HG02870 (cell line): ENCODE data around the gene C3.

Experiments
- ATAC-seq: cut with Tn5 transposase; IDR thresholded peaks from one replicate; pipeline ENCODE4 v1.9.1; 2021; ENCODE audit warnings: mild to moderate bottlenecking, moderate library complexity; ENCODE audit not compliant: unreplicated experiment

The C3 gene

DNA sequence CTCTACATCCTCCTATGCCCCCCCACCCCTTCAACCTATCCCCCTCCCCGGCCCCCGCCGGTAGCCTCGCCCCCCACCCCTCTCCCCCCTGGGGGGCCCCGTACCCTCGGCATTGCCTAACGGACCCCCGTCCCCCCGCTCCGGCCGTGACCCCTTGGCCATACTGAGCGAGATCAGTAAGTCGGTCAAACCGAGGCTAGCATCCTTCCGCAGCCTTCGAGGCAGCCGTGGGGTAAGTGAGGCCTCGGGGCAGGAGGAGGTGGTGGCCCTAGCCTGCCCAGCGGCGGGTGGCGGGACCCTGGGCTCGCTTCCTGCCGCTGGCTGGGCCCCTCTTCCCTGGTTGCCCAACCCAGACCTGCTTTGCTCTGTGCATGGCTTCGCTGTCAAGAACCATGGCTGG lies 25.5 kb upstream of the C3 start:
- no peak for ATAC-seq

DNA sequence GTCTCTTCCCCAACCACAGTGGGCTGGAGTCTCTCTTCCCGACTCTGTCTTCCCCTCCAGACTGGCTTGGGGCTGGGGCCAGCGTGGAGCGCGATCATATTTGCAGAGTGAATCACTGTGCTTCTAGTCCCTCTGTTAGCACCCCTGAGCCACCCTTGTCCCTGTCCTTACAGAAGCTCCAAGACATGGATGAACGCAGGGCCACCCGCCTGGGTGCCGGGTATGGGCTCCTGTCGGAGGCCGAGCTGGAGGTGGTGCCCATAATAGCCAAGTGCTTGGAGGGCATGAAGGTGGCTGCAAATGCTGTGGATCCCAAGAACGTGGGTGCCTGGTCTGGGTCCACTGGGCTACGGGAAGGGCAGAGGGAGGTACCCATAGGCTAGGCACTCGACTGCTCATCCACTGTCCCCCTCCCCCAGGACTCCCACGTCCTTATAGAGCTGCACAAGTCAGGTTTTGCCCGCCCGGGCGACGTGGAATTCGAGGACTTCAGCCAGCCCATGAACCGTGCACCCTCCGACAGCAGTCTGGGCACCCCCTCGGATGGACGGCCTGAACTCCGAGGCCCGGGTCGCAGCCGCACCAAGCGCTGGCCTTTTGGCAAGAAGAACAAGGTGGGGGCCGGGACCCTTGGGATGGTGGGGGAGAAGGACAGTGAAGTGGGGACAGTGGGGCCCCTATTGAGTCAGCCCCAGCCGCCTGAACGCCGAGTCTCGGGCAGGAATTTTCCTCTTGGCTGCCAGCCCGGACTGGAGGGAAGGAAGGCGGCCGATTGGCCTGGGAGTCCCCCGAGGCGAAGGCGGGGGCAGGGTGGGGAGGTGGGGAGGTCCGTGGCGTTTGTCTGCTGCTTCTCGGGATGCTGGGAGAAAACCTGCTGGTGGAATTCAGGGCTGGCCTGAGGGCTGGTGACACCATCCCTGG lies 24.2 kb upstream of the C3 start:
- ATAC-seq, result no peak

DNA sequence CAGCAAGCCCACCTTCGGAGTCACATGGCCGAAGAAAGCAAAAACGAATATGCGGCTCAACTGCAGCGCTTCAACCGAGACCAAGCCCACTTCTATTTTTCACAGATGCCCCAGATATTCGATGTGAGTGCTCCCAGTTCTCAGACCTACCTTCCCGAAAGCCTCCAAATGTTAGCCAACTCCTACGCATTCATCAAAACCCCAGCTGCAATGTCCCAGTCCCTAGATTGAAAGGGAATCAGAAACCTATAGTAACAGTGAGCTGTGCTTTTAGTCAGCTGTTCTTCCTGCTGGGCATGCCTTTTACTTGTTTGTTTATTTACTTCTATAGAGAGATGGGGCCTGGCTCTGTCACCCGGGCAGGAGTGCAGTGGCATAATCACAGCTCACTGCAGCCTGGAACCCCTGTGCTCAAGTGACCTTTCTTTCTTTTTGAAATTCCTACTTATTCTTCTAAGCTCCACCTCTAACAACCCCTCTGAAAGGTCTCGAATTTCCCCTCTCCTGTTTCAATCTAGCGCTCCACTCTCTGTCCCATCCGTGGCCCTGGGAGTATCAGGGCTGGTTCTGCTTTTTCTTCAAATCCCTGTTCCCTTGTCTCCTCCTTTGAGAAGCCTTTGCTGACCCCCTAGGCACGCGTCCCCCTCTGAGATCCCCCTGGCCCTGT lies 23.4 kb upstream of the C3 start:
- ATAC-seq, result no peak

DNA sequence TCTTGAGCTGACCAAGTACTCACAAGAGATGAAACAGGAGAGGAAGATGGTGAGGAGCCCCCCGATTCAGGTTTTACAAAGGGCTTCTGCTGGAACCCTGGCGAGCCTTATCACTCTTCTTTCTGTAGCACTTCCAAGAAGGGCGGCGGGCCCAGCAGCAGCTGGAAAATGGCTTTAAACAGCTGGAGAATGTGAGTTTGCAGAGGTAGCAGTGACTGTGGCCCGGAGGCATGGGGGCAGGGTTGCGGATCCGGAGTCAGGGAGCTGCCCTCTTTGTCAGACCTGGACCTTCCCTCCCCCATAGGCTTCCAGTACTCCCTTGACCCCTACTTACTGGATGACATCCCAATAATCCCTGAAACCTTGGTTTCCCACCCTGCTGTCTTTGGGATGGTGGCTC lies 22.6 kb upstream of the C3 start:
- ATAC-seq, result no peak

DNA sequence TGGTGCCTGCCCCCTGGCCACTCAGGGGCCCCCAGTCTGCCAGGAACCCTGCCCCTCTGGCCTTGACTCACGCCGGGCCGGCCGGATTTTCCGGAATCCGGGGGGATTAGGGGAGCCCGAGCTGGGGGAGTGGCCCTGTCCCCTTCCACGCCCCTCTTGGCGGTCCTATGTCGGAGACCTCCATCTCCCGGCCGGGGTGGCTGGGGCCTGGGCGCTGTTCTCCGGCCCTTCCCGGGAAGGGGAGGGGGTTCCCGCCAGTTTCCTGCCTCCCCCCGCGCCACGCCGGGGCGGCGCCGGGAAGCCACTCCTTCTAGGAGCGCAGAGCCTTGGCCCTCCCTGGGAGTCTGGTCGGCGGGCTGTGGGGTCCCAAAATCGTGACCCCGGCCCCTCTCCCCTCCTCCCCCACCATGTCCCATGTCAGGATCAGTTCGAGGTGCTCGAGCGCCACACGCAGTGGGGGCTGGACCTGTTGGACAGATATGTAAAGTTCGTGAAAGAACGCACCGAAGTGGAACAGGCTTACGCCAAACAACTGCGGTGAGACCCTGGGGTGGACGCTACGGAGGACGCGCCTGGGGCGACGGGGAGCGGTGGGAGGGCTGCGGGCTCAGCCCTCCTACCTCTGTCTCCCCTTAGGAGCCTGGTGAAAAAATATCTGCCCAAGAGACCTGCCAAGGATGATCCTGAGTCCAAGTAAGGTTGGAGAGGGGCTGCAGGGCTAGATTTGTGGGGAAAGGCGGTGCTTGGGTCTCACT lies 20.3 kb upstream of the C3 start:
- no peak for ATAC-seq

DNA sequence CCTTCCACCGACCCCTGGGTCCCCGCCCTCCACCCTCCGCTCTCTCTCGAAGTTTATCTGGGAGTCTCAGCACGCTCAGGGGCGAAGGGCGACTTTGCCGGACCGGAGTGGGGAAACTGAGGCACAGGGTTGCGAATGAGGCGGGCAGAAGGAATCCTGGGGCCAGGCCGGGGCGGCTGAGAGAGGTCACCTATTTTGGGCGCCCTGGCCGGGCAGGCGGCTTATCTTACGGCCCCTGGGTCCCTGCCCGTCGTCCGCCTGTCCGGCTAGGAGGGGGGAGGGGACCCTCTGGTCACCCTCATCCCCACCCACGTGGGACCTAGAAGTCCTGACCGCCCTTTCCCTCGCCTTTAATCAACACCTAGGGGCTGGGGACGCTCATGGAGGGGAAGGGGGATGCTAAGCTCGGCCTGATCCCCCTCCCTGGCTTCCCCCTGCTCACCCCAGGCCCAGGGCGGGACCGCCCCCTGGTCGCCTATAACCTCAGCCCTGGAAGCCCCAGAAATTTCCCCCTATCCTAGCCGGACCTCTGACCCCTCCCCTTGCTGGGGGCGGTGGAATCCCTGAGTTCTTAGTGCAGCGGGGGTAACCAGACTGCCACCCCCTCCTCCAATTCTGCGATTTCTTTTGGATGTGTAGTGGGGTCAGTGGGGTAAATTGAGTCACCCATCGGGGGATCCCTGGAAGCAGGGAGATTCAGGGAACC lies 19.6 kb upstream of the C3 start:
- no peak for ATAC-seq

DNA sequence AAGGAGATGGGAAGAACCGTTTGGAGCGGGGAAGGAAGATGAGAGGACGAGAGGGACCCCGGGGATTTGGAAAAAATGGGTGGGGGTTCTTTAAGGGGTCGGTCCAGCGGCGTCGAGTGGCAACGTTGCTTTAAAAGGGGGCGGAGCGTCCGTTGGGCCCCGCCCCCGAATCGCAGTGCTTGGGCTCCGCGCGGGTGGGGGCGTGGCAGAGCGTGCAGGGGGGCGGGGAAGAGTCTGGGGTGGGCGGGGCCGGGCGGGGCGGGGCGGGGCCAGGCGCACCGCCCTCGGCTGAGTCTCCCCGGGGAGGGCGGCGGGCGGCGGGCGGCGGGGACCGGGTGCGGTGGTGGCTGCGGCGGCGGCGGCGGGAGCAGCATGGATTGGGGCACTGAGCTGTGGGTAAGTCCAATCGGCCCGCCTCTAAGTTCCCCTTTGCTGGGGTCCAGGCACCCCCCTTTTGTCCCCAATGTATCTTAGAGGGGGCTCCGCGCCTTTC lies 19.0 kb upstream of the C3 start, which contains the start of gene TRIP10:
TSS of gene TRIP10 (plus strand) at position 291 of the 493 bp plus-strand sequence. CDS start at position 373, 82 bp downstream.
- no peak for ATAC-seq

DNA sequence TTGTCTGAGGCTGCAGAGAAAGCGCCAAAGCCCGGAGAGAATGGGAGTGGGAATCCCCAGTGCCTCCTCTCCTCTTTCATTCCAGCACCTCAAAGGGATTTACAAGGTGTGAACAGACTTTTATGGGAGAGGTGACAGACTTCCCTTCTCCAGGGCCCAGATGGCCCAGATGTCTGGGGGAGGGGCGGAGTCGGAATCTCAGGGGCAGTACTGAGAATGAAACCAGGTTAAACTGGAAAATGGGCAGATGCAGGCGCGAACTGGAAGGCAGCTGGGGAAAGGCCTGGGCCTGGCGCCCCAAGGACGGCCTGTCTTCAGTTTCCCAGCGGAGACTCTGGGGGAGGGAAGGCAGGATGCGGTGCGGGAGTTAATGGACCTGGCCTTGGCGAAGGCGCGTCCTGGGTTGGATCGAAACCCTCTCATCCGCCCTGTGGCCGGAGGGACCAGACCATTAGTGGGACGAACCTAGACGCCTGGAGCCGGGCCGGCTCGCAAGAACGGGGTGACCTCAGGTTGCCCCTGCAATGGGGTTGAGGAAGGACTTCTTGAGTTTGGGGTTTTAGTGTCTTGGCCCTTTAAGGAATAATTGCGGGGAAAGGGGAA lies 18.4 kb upstream of the C3 start:
- no peak for ATAC-seq

DNA sequence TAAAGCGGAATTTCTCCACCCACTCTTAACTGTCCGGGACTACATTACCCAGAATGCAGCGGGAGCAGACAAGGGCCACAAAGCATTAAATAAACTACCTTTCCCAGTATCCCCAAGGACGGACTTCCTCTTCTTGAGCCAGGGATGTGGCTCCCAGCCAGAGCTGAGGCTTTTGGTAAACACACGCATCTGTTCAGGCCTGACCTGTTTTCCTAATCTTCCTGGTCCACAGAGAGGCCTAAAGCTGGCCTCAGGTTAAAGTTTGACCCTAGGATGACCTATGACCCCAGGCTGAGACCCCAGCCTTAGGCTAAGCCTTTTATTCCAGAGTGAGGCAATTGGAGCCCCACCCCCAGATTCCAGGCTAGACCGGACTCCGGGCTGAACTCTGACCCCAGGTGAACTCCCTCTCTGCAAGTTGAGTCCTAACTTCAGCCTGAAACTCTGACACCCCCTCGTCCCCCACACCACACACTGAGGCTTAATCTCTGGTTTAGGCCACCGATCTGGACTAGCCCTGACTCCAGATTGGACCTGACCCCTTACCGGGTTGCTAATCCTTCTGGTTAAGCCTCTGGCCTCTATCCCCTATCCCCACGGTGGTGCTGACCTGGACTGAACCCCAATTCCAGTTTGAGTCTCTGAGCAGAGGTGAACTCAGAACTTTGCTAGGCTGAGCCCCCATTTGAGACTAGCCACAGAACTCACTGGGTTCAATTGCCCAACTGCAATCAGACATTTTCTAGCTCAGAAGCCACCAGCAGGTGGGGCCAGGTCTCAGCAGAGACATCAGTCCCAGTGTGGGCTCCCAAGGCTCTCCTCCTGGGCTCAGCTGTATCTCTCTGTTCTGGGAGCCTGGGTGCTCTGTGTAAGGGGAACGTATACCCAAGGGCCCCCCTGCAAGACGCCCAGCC lies 17.7 kb upstream of the C3 start:
- no peak for ATAC-seq

DNA sequence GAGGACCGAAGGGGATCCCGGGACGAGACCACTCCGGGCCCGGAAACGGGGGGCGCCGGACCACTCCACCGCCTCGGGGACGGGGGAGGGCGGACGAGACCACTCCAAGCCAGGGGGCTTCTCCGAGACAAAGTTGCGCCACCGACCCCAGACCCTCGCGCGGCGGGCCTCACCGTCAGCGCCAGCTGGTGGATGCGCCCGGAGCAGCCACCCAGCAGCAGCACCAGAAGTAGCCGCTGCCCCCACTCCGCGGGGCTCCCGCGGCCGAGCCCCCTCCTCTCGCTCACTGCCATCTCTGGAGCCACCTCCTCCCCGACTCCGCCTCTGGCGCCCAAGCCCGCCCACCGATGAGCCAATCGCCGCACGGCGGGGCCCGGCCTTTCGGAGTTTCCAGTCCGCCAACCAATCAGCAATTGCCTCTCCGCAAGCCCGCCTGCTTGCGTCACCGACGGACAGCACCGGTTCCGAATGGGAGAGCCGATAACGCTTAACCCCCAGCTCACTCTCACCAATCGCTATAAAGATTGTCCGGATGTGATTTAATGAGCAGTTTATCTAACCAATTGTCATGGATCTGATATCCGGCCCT lies 16.9 kb upstream of the C3 start, which contains the start of gene GPR108:
TSS of gene GPR108 (minus strand) at position 297 of the 589 bp plus-strand sequence. CDS start at position 293, 4 bp downstream.
- ATAC-seq, result peak; percentile 65

DNA sequence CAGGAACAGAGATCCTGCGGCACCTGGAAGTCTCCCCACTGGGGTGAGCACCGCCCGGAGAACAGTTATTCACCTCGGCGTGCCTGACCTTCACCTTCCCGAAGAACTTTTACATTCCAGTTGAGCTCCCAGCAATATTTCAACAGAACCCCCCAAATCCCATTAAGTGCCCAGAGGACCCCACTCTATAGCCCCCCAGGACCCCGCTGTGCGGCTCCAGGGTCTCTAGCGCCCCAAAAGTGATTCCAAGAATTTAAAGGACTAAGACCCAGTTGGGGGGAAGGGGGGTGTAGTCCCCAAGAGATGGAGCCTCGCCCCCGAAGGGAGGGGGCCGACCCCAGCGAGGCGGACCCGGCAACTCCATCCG lies 16.4 kb upstream of the C3 start:
- no peak for ATAC-seq

DNA sequence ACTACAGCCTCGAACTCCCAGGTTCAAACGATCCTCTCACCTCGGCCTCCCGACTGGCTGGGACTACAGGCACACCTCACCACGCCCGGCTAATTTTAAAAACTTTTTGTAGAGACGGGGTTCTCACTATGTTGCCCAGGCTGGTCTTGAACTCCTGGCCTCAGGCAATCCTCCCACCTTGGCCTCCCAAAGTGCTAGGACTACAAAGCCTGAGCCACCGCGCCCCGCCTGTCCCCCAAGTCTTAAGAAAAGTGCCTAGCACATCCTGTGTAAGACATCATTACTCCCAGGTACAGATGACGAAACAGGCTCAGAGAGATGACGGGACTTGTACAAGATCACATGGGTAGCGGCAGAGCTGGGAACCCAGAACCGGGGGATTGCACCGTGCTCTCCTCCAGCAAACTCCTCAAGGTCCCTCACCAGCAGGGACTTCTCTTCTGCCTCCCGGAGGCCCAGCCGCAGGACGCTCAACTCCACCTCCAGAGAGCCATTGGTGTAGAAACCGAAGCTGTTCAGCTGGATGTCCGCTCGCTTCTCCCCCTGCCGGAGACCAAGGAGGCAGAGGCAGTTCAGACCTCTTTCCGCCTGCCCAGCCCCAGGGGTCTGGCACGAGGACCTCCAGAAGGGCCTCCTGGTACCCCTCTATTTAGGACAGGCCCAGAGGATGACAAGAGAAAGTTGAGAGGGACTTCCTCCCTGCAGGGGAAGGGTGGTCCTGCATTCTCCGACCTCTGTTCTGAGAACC lies 15.9 kb upstream of the C3 start:
- ATAC-seq, result no peak

DNA sequence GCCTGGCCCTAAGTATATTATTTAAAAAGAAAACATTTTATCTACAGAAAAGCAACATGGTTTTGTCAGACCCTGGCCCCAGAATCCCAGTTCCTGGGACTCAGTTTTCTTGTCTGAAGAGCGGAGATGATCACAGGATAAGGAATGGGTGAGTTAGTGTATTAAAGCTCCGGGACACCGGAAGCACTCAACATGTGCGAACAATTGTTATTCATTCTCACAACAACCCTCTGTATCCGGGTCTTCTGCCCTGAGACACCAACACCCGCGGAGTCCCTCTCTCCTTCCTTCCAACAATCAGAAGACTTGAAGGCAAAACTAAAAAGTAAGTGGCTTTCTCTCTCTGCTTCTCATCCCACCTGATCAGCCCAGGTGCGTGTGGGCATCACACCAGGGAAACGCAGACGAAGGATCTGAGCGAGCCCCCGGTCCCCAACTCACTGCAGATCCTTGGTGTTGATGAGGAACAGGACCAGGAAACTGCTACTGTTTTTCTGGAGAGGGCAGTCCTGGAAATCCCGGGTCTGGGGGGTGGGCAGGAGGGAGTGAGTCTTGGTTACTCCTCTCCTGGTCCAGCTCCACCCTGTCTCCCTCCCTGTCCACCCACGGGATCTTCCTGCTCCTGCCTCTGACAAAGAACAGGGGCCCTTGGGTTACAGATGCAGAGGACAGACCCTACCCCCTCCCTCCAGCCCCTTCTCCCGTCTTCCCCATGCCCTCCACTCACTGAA lies 14.9 kb upstream of the C3 start:
- no peak for ATAC-seq

DNA sequence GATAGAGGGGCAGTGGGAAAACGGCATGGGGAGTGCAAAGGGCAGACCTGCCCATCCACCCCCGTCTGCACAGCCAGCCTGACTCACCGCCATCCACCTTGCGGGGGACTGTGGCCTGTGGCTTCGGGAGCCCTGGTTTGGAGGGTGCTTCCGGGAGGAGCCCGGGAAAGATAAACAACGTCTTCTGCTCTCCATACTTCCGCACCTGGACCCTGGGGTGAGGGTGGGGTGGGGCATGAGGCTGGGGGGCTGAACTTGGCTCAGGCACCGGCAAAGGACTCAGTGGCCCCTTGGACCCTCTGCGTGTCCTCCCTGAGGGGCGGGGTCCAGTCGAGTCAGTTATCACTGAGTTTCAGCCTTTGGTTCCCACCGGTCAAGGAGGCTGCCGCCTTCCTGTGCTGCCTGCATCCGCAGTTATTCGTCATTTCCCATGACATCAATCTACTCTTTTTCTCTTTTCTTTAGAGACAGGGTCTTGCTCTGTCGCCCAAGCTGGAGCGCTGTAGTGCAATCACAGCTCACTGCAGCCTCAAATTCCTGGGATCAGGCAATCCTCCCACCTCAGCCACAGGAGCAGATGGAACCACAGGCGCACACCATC lies 13.7 kb upstream of the C3 start:
- no peak for ATAC-seq

DNA sequence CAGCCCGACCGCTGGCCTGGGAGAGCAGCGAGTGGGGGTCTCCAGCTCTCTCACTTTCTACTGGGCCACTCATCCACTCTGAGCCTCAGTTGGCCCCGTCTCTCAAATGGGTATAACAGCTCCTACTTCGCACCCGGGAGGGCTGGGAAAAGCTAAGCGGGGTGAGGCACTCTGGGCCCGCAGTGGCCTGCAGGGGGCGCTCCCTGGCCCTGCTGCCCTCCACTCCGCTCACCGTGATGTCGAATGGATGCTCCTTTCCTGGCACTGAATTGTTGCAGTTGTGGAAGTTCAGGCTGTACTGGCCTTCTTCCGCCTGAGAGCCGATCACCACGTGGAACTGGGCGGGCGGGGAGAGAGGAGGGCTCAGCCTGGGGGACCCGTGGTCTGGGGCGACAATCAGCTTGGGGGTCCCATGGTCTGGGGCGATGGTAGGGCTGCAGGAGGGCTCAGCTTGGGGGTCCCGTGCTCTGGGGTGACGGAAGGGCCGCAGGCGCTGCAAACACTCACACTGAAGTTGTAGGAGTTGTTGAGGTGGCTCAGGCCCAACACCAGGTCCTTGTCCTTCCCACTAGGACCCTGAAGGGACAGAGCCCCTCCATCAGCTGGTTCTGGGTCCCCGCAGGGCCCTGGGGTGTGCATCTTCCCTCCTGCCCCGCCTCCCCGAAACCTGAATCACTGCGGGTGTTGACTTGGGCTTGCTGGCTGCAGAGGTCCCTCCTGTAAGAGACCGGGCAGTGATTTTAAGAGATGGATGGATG lies 13.1 kb upstream of the C3 start:
- no peak for ATAC-seq

DNA sequence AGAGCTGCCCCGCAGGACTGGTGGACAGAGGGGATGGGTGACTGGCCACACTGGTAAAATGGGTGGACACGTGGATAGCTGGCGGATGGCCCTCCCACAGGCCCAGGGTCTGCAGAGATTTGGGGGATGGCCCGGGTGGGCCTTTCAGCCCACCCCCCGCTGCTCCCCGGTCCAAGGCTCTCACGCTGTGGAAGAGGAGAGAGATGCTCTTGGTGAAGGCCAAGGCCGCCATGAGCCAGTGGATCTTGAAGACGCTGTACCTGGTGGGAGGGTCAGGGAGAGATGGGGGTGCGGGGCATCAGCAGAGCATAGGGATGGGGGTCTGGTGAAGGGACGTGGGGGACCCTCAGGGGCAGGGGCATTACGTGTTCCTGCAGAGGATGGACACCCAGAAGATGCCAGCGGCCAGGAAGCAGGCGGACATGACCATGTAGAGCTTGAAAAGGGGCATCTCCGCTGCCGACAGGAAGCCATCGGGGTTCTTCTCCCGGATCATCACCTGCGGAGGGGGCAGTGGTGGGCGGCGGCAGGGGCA lies 12.4 kb upstream of the C3 start:
- no peak for ATAC-seq
